OCI-LY3 (cell line): Measurements from ENCODE around the gene MRC2.

ENCODE experiments used
- CTCF ChIP-seq: fragments of 200-600, 300-600 bp; sonication (generic); IDR thresholded peaks from 2 replicates; pipeline ENCODE4 v1.5.1; 2014; ENCODE audit warnings: antibody characterized with exemption, low read length, low read depth
- EZH2phosphoT487 ChIP-seq: fragments of 200-600 bp; shearing (Covaris generic); IDR thresholded peaks from 2 replicates; pipeline ENCODE4 v1.6.1; 2018; ENCODE audit warnings: antibody characterized with exemption, mixed run types, low read depth

GRCh38 chr17:62707425-62707739, 79.9 kb downstream of the MRC2 start:
- no peak for TF ChIP-seq CTCF
- TF ChIP-seq EZH2phosphoT487 = no peak
